Stimulated activated effector memory CD8-positive, alpha-beta T cell treated with anti-CD3 and anti-CD28 coated beads, Interleukin-12 subunit alpha, Interleukin-12 subunit beta, amount 100 ng/mL, for 72 hours (primary cell): Measurements from ENCODE around the gene MAFF.
A peak's percentile ranks its signal among the peaks of the same experiment; 100 is the strongest.

ENCODE experiments used
- ATAC-seq: fragments of 150-1000 bp; cut with Tn5 transposase; 2 replicates; pipeline ENCODE4 v1.10.0; 2021
- DNase-seq, 2 donors: peaks; one replicate each; pipeline ENCODE4 v3.0.0; 2021 to 2022; ENCODE audit warnings: low spot score in 2 of 2
- H3K27ac Mint-ChIP-seq: one replicate; pipeline ENCODE4 v1.8.0; 2022; ENCODE audit warnings: mild to moderate bottlenecking, mixed read lengths
- H3K36me3 Mint-ChIP-seq: one replicate; pipeline ENCODE4 v1.8.0; 2022; ENCODE audit warnings: mild to moderate bottlenecking, mixed read lengths
- H3K4me1 Mint-ChIP-seq: one replicate; pipeline ENCODE4 v1.8.0; 2022; ENCODE audit warnings: mixed read lengths
- H3K4me3 Mint-ChIP-seq: one replicate; pipeline ENCODE4 v1.8.0; 2022; ENCODE audit warnings: mild to moderate bottlenecking, mixed read lengths
- H3K9me3 Mint-ChIP-seq: one replicate; pipeline ENCODE4 v1.8.0; 2022; ENCODE audit warnings: mixed read lengths

The MAFF gene

GRCh38 chr22:38190581-38190980, 11.2 kb upstream of the MAFF start:
- peaks cover 13% of the 10 kb centered on the region for H3K4me1 Mint-ChIP-seq
- DNase-seq, result no peak
- H3K4me3 Mint-ChIP-seq, result no peak overlapping the region
- no peak overlapping the region for H3K27ac Mint-ChIP-seq
- H3K9me3 Mint-ChIP-seq, result no peaks in the 10 kb centered on the region
- no peaks in the 10 kb centered on the region for H3K36me3 Mint-ChIP-seq
- no peak for ATAC-seq

- ATAC-seq (no peak), DNase-seq (no peak)
- Mint-ChIP-seq H3K9me3 (no peaks in the 10 kb centered on the region), H3K27ac (no peak overlapping the region), H3K36me3 (no peaks in the 10 kb centered on the region), H3K4me1 (peaks cover 13% of the 10 kb centered on the region), H3K4me3 (no peak overlapping the region)
Measured at GRCh38 chr22:38191055-38191454, 10.7 kb upstream of the MAFF start.

- no peak overlapping the region for H3K27ac Mint-ChIP-seq
- H3K9me3 Mint-ChIP-seq, result no peaks in the 10 kb centered on the region
- H3K4me3 Mint-ChIP-seq, result no peak overlapping the region
- H3K36me3 Mint-ChIP-seq, result no peaks in the 10 kb centered on the region
- DNase-seq (no peak), ATAC-seq (peak; percentile 8)
- H3K4me1 Mint-ChIP-seq, result peaks cover 13% of the 10 kb centered on the region
Measured at GRCh38 chr22:38191731-38192474, 9.9 kb upstream of the MAFF start.

GRCh38 chr22:38192475-38192863, 9.3 kb upstream of the MAFF start:
- no peak for DNase-seq
- Mint-ChIP-seq H3K36me3 (no peaks in the 10 kb centered on the region), H3K4me1 (peaks cover 13% of the 10 kb centered on the region), H3K4me3 (no peak overlapping the region), H3K27ac (no peak overlapping the region), H3K9me3 (no peaks in the 10 kb centered on the region)
- ATAC-seq, result no peak

- Mint-ChIP-seq H3K4me1 (peaks cover 13% of the 10 kb centered on the region), H3K9me3 (no peaks in the 10 kb centered on the region), H3K36me3 (no peaks in the 10 kb centered on the region), H3K27ac (peak overlapping the region; percentile 58), H3K4me3 (no peak overlapping the region)
- ATAC-seq (no peak), DNase-seq (no peak)
Measured at GRCh38 chr22:38193580-38193979, 8.2 kb upstream of the MAFF start.

GRCh38 chr22:38196791-38197419, 4.9 kb upstream of the MAFF start:
- H3K9me3 Mint-ChIP-seq, result no peaks in the 10 kb centered on the region
- DNase-seq (no peak), ATAC-seq (no peak)
- no peak overlapping the region for H3K27ac Mint-ChIP-seq
- H3K4me1 Mint-ChIP-seq, result peaks cover 29% of the 10 kb centered on the region
- no peak overlapping the region for H3K4me3 Mint-ChIP-seq
- H3K36me3 Mint-ChIP-seq, result peaks cover 19% of the 10 kb centered on the region

- H3K4me1 Mint-ChIP-seq, result peaks cover 38% of the 10 kb centered on the region
- no peak for DNase-seq
- no peaks in the 10 kb centered on the region for H3K9me3 Mint-ChIP-seq
- peaks cover 45% of the 10 kb centered on the region for H3K36me3 Mint-ChIP-seq
- no peak for ATAC-seq
- peak overlapping the region; percentile 71 for H3K4me3 Mint-ChIP-seq
- no peak overlapping the region for H3K27ac Mint-ChIP-seq
Measured at GRCh38 chr22:38199826-38200559, 1.8 kb upstream of the MAFF start.

- peaks cover 52% of the 10 kb centered on the region for H3K4me1 Mint-ChIP-seq
- peak overlapping the region; percentile 71 for H3K4me3 Mint-ChIP-seq
- DNase-seq (no peak), ATAC-seq (no peak)
- peak overlapping the region; percentile 93 for H3K27ac Mint-ChIP-seq
- H3K9me3 Mint-ChIP-seq, result no peaks in the 10 kb centered on the region
- H3K36me3 Mint-ChIP-seq, result peaks cover 58% of the 10 kb centered on the region
Measured at GRCh38 chr22:38201371-38201710, 453 bp upstream of the MAFF start.

GRCh38 chr22:38202437-38203089, 769 bp downstream of the MAFF start:
- peak overlapping the region; percentile 71 for H3K4me3 Mint-ChIP-seq
- peaks cover 53% of the 10 kb centered on the region for H3K4me1 Mint-ChIP-seq
- DNase-seq (peak; percentile 59 to 81), ATAC-seq (peak; percentile 59)
- H3K9me3 Mint-ChIP-seq, result no peaks in the 10 kb centered on the region
- H3K27ac Mint-ChIP-seq, result peak overlapping the region; percentile 93
- peaks cover 67% of the 10 kb centered on the region for H3K36me3 Mint-ChIP-seq

- DNase-seq (peak in 1 of 2 donors; percentile 73), ATAC-seq (peak; percentile 1)
- Mint-ChIP-seq H3K36me3 (peaks cover 73% of the 10 kb centered on the region), H3K4me3 (peak overlapping the region; percentile 71), H3K9me3 (no peaks in the 10 kb centered on the region), H3K27ac (peak overlapping the region; percentile 93), H3K4me1 (peaks cover 60% of the 10 kb centered on the region)
Measured at GRCh38 chr22:38203090-38203810, 1.5 kb downstream of the MAFF start.

- H3K4me3 Mint-ChIP-seq, result peak overlapping the region; percentile 71
Measured at GRCh38 chr22:38203855-38204514, 2.2 kb downstream of the MAFF start.

GRCh38 chr22:38204784-38205183, 3.0 kb downstream of the MAFF start:
- no peak for ATAC-seq
- Mint-ChIP-seq H3K27ac (peak overlapping the region; percentile 93), H3K4me3 (peak overlapping the region; percentile 71), H3K36me3 (peaks cover 83% of the 10 kb centered on the region), H3K9me3 (no peaks in the 10 kb centered on the region), H3K4me1 (peaks cover 64% of the 10 kb centered on the region)
- no peak for DNase-seq

More at GRCh38 chr22:38203855-38204514, 2.2 kb downstream of the MAFF start:
- no peak for DNase-seq
- H3K36me3 Mint-ChIP-seq, result peaks cover 80% of the 10 kb centered on the region
- H3K27ac Mint-ChIP-seq, result peak overlapping the region; percentile 93
- ATAC-seq, result no peak
- no peaks in the 10 kb centered on the region for H3K9me3 Mint-ChIP-seq
- H3K4me1 Mint-ChIP-seq, result peaks cover 66% of the 10 kb centered on the region

GRCh38 chr22:38205261-38206128, 3.7 kb downstream of the MAFF start:
- no peak for ATAC-seq
- DNase-seq, result no peak
- Mint-ChIP-seq H3K9me3 (no peaks in the 10 kb centered on the region), H3K27ac (peak overlapping the region; percentile 93), H3K4me1 (peaks cover 70% of the 10 kb centered on the region), H3K4me3 (peak overlapping the region; percentile 71), H3K36me3 (peaks cover 90% of the 10 kb centered on the region)
